SH-SY5Y (cell line): ENCODE results near the gene SP140L.

Experiments used
- GATA2 ChIP-seq: IDR thresholded peaks from 2 replicates; pipeline ENCODE4 v1.6.1; 2011; ENCODE audit warnings: mild to moderate bottlenecking, low read depth, low read length
- GATA3 ChIP-seq: IDR thresholded peaks from 2 replicates; pipeline ENCODE4 v1.6.1; 2011; ENCODE audit warnings: low read depth, mild to moderate bottlenecking, low read length, moderate library complexity

Gene SP140L

GRCh38 chr2:230423851-230424458, 97.0 kb downstream of the SP140L start:
- TF ChIP-seq GATA2 = no peak
- no peak for TF ChIP-seq GATA3

- TF ChIP-seq GATA2 (no peak), GATA3 (no peak)
Measured at GRCh38 chr2:230425377-230425776, 98.4 kb downstream of the SP140L start.

- TF ChIP-seq GATA3 = no peak
- TF ChIP-seq GATA2 = no peak
Measured at GRCh38 chr2:230429513-230429912, 102.5 kb downstream of the SP140L start.

- TF ChIP-seq GATA3 (no peak), GATA2 (no peak)
Measured at GRCh38 chr2:230430957-230431910, 104.2 kb downstream of the SP140L start.

- TF ChIP-seq GATA3 = no peak
- no peak for TF ChIP-seq GATA2
Measured at GRCh38 chr2:230434677-230435324, 107.8 kb downstream of the SP140L start.

GRCh38 chr2:230435431-230435830, 108.4 kb downstream of the SP140L start:
- no peak for TF ChIP-seq GATA2
- no peak for TF ChIP-seq GATA3

GRCh38 chr2:230439590-230439989, 112.6 kb downstream of the SP140L start:
- TF ChIP-seq GATA3 (no peak), GATA2 (no peak)

- no peak for TF ChIP-seq GATA3
- TF ChIP-seq GATA2 = no peak
Measured at GRCh38 chr2:230441227-230441897, 114.4 kb downstream of the SP140L start.

- no peak for TF ChIP-seq GATA2
- TF ChIP-seq GATA3 = no peak
Measured at GRCh38 chr2:230443541-230443940, 116.5 kb downstream of the SP140L start.

GRCh38 chr2:230444832-230445231, 117.8 kb downstream of the SP140L start:
- TF ChIP-seq GATA3 (no peak), GATA2 (no peak)

GRCh38 chr2:230447036-230447435, 120.0 kb downstream of the SP140L start:
- TF ChIP-seq GATA3 = no peak

GRCh38 chr2:230447455-230448451, 120.8 kb downstream of the SP140L start:
- TF ChIP-seq GATA2 (no peak), GATA3 (no peak)

- no peak for TF ChIP-seq GATA2
- no peak for TF ChIP-seq GATA3
Measured at GRCh38 chr2:230449901-230450467, 123.0 kb downstream of the SP140L start.
